Tibial nerve (tissue), 4 donors: ENCODE results near the gene PHKG1. TPM values are rescaled to one million over a fixed set of nuclear protein-coding genes. Genes with fewer than 3 reads are reported as not detected.
"Not testable (repeated sequence)": the region's sequence is repeated elsewhere in the genome, so short reads cannot be mapped to it uniquely, and the experiment has no call there.

Experiments
- DNase-seq, 2 donors: peaks; one replicate each; pipeline ENCODE4 v3.0.0-alpha.2; 2019; ENCODE audit warnings: low spot score in 2 of 2
- H3K27ac ChIP-seq, 4 donors: fragments of 200-600 bp; sonication (generic) in 3 of 4; one replicate each; pipeline ENCODE4 v1.5.1; 2017 to 2019; ENCODE audit warnings: mild to moderate bottlenecking in 1 of 4
- H3K27me3 ChIP-seq, 2 donors: fragments of 200-600 bp; sonication (generic) in 1 of 2; one replicate each; pipeline versions ENCODE4 v1.5.1 to v1.6.0; 2017 to 2019
- H3K36me3 ChIP-seq, 3 donors: fragments of 200-600 bp; sonication (generic); one replicate each; pipeline ENCODE4 v1.5.1; 2018 to 2019
- H3K4me1 ChIP-seq, 4 donors: fragments of 200-600 bp; sonication (generic) in 3 of 4; one replicate each; pipeline ENCODE4 v1.5.1; 2017 to 2019
- H3K4me3 ChIP-seq, 4 donors: fragments of 200-600 bp; sonication (generic) in 3 of 4; one replicate each; pipeline ENCODE4 v1.5.1; 2017 to 2019; ENCODE audit warnings: mild to moderate bottlenecking in 1 of 4, moderate library complexity in 1 of 4
- H3K9me3 ChIP-seq, 4 donors: fragments of 200-600 bp; sonication (generic) in 3 of 4; one replicate each; pipeline ENCODE4 v1.5.1; 2017 to 2019
- CTCF ChIP-seq, 5 experiments: fragments of 200-600 bp in 3 of 5; fragments of 450-650 bp in 2 of 5; sonication (generic) in 3 of 5; IDR thresholded peaks; one replicate each; pipeline ENCODE4 v1.5.1; 2016 to 2019; ENCODE audit warnings: antibody characterized with exemption in 5 of 5, mild to moderate bottlenecking in 3 of 5, moderate library complexity in 2 of 5
- EP300 ChIP-seq, 2 donors: sonication (generic); formaldehyde crosslinking; IDR thresholded peaks; one replicate each; pipeline ENCODE4 v1.6.1; 2017; ENCODE audit warnings: antibody characterized with exemption in 2 of 2, mild to moderate bottlenecking in 1 of 2
- POLR2A ChIP-seq, 2 donors: fragments of 450-650 bp; IDR thresholded peaks; one replicate each; pipeline ENCODE4 v1.6.1; 2017; ENCODE audit warnings: antibody characterized with exemption in 2 of 2, mild to moderate bottlenecking in 2 of 2, moderate library complexity in 2 of 2
- WGBS, 2 donors: methylation state at CpG; one replicate each; pipeline ENCODE4 v1.1.5; 2018; 5-methylcytosine and 5-hydroxymethylcytosine counted together
- total RNA-seq, 4 donors: library from RNA; depleted of rRNA; stranded (reverse); fragments of >200 nt; gene quantifications; one replicate each; pipeline ENCODE4 v1.1.0, GENCODE V29; 2016

The PHKG1 gene
- total RNA-seq, 4 donors from 2014 or later = 0.39 to 4.2 (median 1.3) TPM

- no peak for TF ChIP-seq POLR2A (IDR thresholded peaks at IDR 0.05)
- no peak for TF ChIP-seq EP300 (IDR thresholded peaks at IDR 0.05)
- no peak for TF ChIP-seq CTCF (IDR thresholded peaks at IDR 0.05)
- no peak for DNase-seq
- Histone ChIP-seq H3K4me1 (peaks cover 0 to 7% (median 0%) of the 10 kb centered on the region in 4 donors), H3K27me3 (peaks cover 0 to 29% of the 10 kb centered on the region in 2 donors), H3K4me3 (no peak within 1 kb of the TSS), H3K36me3 (no peaks in the 10 kb centered on the region), H3K27ac (no peak within 1 kb of the TSS), H3K9me3 (no peaks in the 10 kb centered on the region)
- WGBS, 2 donors = 5 to 9% methylated on average over 11 to 47 of the region's 65 CpGs
These were observed 23.2 kb upstream of the PHKG1 start, which contains the start of gene NUPR2 for GRCh38 chr7:56115852-56116538. NUPR2 (minus strand) TSS chr7:56116417; CDS start chr7:56116314, 103 bp downstream.

- DNase-seq, H3K27ac ChIP-seq, H3K4me1 ChIP-seq, H3K4me3 ChIP-seq, H3K36me3 ChIP-seq, H3K9me3 ChIP-seq: not testable (repeated sequence)
- 85 to 87% methylated on average over 3 of the region's 3 CpGs for WGBS, 2 donors
- H3K27me3 ChIP-seq = peaks cover 0 to 31% of the 10 kb centered on the region in 2 donors
These were observed 19.5 kb upstream of the PHKG1 start for GRCh38 chr7:56112244-56112643.

- no peak overlapping the region for H3K4me3 ChIP-seq
- no peak overlapping the region for H3K27ac ChIP-seq
- TF ChIP-seq POLR2A (IDR thresholded peaks at IDR 0.05) (no peak), EP300 (IDR thresholded peaks at IDR 0.05) (no peak), CTCF (IDR thresholded peaks at IDR 0.05) (no peak)
- WGBS, 2 donors = 75 to 81% methylated on average over 1 of the region's 1 CpG
- peaks cover 0 to 6% (median 0%) of the 10 kb centered on the region in 4 donors for H3K4me1 ChIP-seq
- H3K27me3 ChIP-seq = peaks cover 0 to 15% of the 10 kb centered on the region in 2 donors
- no peak for DNase-seq
- no peaks in the 10 kb centered on the region for H3K9me3 ChIP-seq
- H3K36me3 ChIP-seq = no peaks in the 10 kb centered on the region
These were observed 17.9 kb upstream of the PHKG1 start for GRCh38 chr7:56110611-56111010.

GRCh38 chr7:56107954-56108258 is 15.2 kb upstream of the PHKG1 start:
- peaks cover 0 to 15% (median under 1%) of the 10 kb centered on the region in 3 donors for H3K36me3 ChIP-seq
- H3K4me1 ChIP-seq = peaks cover 0 to 24% (median 9%) of the 10 kb centered on the region in 4 donors
- H3K4me3 ChIP-seq = no peak overlapping the region
- WGBS, 2 donors = 95 to 100% methylated on average over 1 of the region's 1 CpG
- no peak for TF ChIP-seq EP300 (IDR thresholded peaks at IDR 0.05)
- no peak for TF ChIP-seq CTCF (IDR thresholded peaks at IDR 0.05)
- no peak for TF ChIP-seq POLR2A (IDR thresholded peaks at IDR 0.05)
- H3K27ac ChIP-seq = no peak overlapping the region
- no peak for DNase-seq
- peaks cover 0 to 5% of the 10 kb centered on the region in 2 donors for H3K27me3 ChIP-seq
- H3K9me3 ChIP-seq = no peaks in the 10 kb centered on the region

- Histone ChIP-seq H3K27me3 (peaks cover 0 to 5% of the 10 kb centered on the region in 2 donors), H3K9me3 (no peaks in the 10 kb centered on the region), H3K27ac (peak within 1 kb of the TSS; percentile 82 to 98 (median 90)), H3K4me3 (peak within 1 kb of the TSS; percentile 64 to 97 (median 84)), H3K36me3 (peaks cover 0 to 30% (median 6%) of the 10 kb centered on the region in 3 donors), H3K4me1 (peaks cover 0 to 24% (median 9%) of the 10 kb centered on the region in 4 donors)
- WGBS, 2 donors = 2 to 5% methylated on average over 54 to 57 of the region's 57 CpGs
- TF ChIP-seq POLR2A (IDR thresholded peaks at IDR 0.05) (peak; percentile 74 to 90), CTCF (IDR thresholded peaks at IDR 0.05) (no peak), EP300 (IDR thresholded peaks at IDR 0.05) (peak; percentile 11 to 98)
- DNase-seq = peak; percentile 92 to 93
These were observed 13.6 kb upstream of the PHKG1 start, which contains the start of gene CHCHD2 for GRCh38 chr7:56106108-56107073. CHCHD2 (minus strand) TSS chr7:56106476; CDS start chr7:56106413, 63 bp downstream.
